Measurements from ENCODE around the gene TBK1.

- TF ChIP-seq CTCF (IDR thresholded peaks at IDR 0.05) (no peak), POLR2A (IDR thresholded peaks at IDR 0.05) (peak in 2 of 4 donors; percentile 58 to 71), POLR2AphosphoS5 (IDR thresholded peaks at IDR 0.05) (peak; percentile 48 to 85), EP300 (IDR thresholded peaks at IDR 0.05) (no peak)
These were observed 48.0 kb upstream of the TBK1 start, which contains the start of gene XPOT for GRCh38 chr12:64403707-64404469.

Data from upper lobe of left lung (tissue), 4 donors.